IMR-90 (cell line): ENCODE results near the gene AMZ1. TPM values are rescaled to one million over a fixed set of nuclear protein-coding genes. Genes with fewer than 3 reads are reported as not detected.

Source experiments
- ATAC-seq: fragments of 200-7000 bp; cut with Tn5 transposase; 2 replicates; pipeline ENCODE4 v1.9.1; 2020; ENCODE audit warnings: low read depth, mild to moderate bottlenecking, moderate library complexity
- BruUV-seq: library from RNA; stranded (reverse); fragments of 400-500 nt; replicated peaks from 2 replicates; lab custom pipeline; 2021; lab: Mats Ljungman, UMichigan
- CTCF ChIA-PET: fragments of 300-600 bp; formaldehyde crosslinking; extraction: SDS; loops from one replicate; lab custom pipeline; 2021; ENCODE audit warnings: antibody characterized with exemption; lab: Yijun Ruan, JAX
- POLR2A ChIA-PET: fragments of 300-600 bp; sonication (Branson Sonifier 250); formaldehyde crosslinking; loops from one replicate; lab custom pipeline; 2022; ENCODE audit warnings: antibody characterized with exemption; ENCODE audit not compliant: unreplicated experiment; lab: Charles Lee
- DNase-seq: peaks from one replicate; pipeline ENCODE4 v3.0.0; 2013
- H2AFZ ChIP-seq: replicated peaks from 2 replicates; pipeline ENCODE3; 2013; ENCODE audit warnings: low read length, mild to moderate bottlenecking; ENCODE audit not compliant: poor library complexity
- H2AK5ac ChIP-seq: 2 replicates; pipeline ENCODE4 v1.6.1; 2013; ENCODE audit warnings: low read depth, low read length, inconsistent platforms
- H2AK9ac ChIP-seq: replicated peaks from 2 replicates; pipeline ENCODE3; 2013; ENCODE audit warnings: mild to moderate bottlenecking, low read depth, low read length, moderate library complexity; ENCODE audit not compliant: poor library complexity
- H2BK120ac ChIP-seq: 2 replicates; pipeline ENCODE4 v1.6.1; 2013; ENCODE audit warnings: low read depth, low read length, inconsistent platforms
- H2BK15ac ChIP-seq: 3 replicates; pipeline ENCODE4 v1.6.1; 2013; ENCODE audit warnings: low read depth, low read length, inconsistent platforms
- H2BK20ac ChIP-seq: 2 replicates; pipeline ENCODE4 v1.6.1; 2013; ENCODE audit warnings: low read depth, mild to moderate bottlenecking, inconsistent platforms, low read length, moderate library complexity
- H2BK5ac ChIP-seq: 2 replicates; pipeline ENCODE4 v1.6.1; 2013; ENCODE audit warnings: mild to moderate bottlenecking, low read depth, low read length, inconsistent platforms; ENCODE audit not compliant: poor library complexity, severe bottlenecking
- H3K14ac ChIP-seq: replicated peaks from 2 replicates; pipeline ENCODE4 v1.6.1; 2013; ENCODE audit warnings: low read depth, low read length, inconsistent platforms
- H3K18ac ChIP-seq: 2 replicates; pipeline ENCODE4 v1.6.1; 2013; ENCODE audit warnings: low read depth, low read length, control low read depth
- H3K23ac ChIP-seq: 2 replicates; pipeline ENCODE4 v1.6.1; 2013; ENCODE audit warnings: low read depth, low read length, inconsistent platforms
- H3K27ac ChIP-seq: 2 replicates; pipeline ENCODE4 v1.5.1; 2013; ENCODE audit warnings: mild to moderate bottlenecking, control low read depth, low read length; ENCODE audit not compliant: insufficient read depth
- H3K27me3 ChIP-seq: 2 replicates; pipeline ENCODE4 v1.6.1; 2013; ENCODE audit warnings: low read length; ENCODE audit not compliant: control insufficient read depth, insufficient read depth
- H3K36me3 ChIP-seq: 2 replicates; pipeline ENCODE4 v1.6.1; 2013; ENCODE audit warnings: low read length, mixed read lengths; ENCODE audit not compliant: control insufficient read depth, insufficient read depth
- H3K4ac ChIP-seq: 2 replicates; pipeline ENCODE4 v1.6.1; 2013; ENCODE audit warnings: low read depth, low read length, inconsistent platforms
- H3K4me1 ChIP-seq: 2 replicates; pipeline ENCODE4 v1.6.1; 2013; ENCODE audit warnings: low read length, mixed read lengths; ENCODE audit not compliant: control insufficient read depth, insufficient read depth
- H3K4me2 ChIP-seq: 2 replicates; pipeline ENCODE4 v1.6.1; 2013; ENCODE audit warnings: low read depth, mild to moderate bottlenecking, control low read depth, low read length, moderate library complexity
- H3K4me3 ChIP-seq: 2 replicates; pipeline ENCODE4 v1.5.1; 2013; ENCODE audit warnings: low read depth, mild to moderate bottlenecking, control low read depth, low read length, moderate library complexity; ENCODE audit not compliant: insufficient read depth
- H3K56ac ChIP-seq: 2 replicates; pipeline ENCODE4 v1.6.1; 2013; ENCODE audit warnings: low read length, inconsistent platforms; ENCODE audit not compliant: insufficient read depth; ENCODE audit errors: extremely low read depth
- H3K79me1 ChIP-seq, 2 experiments: 2 replicates each; pipeline ENCODE4 v1.6.1; 2013; ENCODE audit warnings: low read length in 2 of 2, inconsistent platforms in 1 of 2, low read depth in 1 of 2
- H3K9ac ChIP-seq: 2 replicates; pipeline ENCODE4 v1.6.1; 2013; ENCODE audit warnings: low read depth, low read length, control low read depth
- H3K9me1 ChIP-seq: 2 replicates; pipeline ENCODE4 v1.6.1; 2013; ENCODE audit warnings: low read length, inconsistent platforms; ENCODE audit not compliant: insufficient read depth
- H3K9me3 ChIP-seq: 2 replicates; pipeline ENCODE4 v1.6.1; 2013; ENCODE audit warnings: low read length; ENCODE audit not compliant: control insufficient read depth, insufficient read depth
- H4K20me1 ChIP-seq: 2 replicates; pipeline ENCODE4 v1.6.1; 2013; ENCODE audit warnings: low read length, inconsistent platforms; ENCODE audit not compliant: insufficient read depth
- H4K5ac ChIP-seq: 2 replicates; pipeline ENCODE4 v1.6.1; 2013; ENCODE audit warnings: mild to moderate bottlenecking, low read depth, low read length, control low read depth
- H4K8ac ChIP-seq, 2 experiments: 2 replicates each; pipeline ENCODE4 v1.6.1; 2013; ENCODE audit warnings: low read depth in 2 of 2, low read length in 2 of 2, control low read depth in 1 of 2, inconsistent platforms in 1 of 2
- H4K91ac ChIP-seq: 2 replicates; pipeline ENCODE4 v1.6.1; 2013; ENCODE audit warnings: low read depth, low read length, inconsistent platforms; ENCODE audit not compliant: insufficient read depth
- BHLHE40 ChIP-seq: fragments of 150-350 bp; IDR thresholded peaks from 2 replicates; pipeline ENCODE4 v1.6.1; 2016; ENCODE audit warnings: mild to moderate bottlenecking, low read depth, low read length
- CHD1 ChIP-seq: IDR thresholded peaks from 2 replicates; pipeline ENCODE4 v1.6.1; 2012; ENCODE audit warnings: low read depth, low read length, improper control_type of control experiment
- ELK1 ChIP-seq: fragments of 150-350 bp; IDR thresholded peaks from 2 replicates; pipeline ENCODE4 v1.6.1; 2016; ENCODE audit warnings: low read depth, mild to moderate bottlenecking, low read length, moderate library complexity, borderline replicate concordance
- FOS ChIP-seq: fragments of 150-350 bp; IDR thresholded peaks from 2 replicates; pipeline ENCODE4 v1.6.1; 2016; ENCODE audit warnings: low read depth, low read length
- MAFK ChIP-seq: IDR thresholded peaks from 2 replicates; pipeline ENCODE4 v1.6.1; 2012; ENCODE audit warnings: low read depth, low read length, improper control_type of control experiment
- NFE2L2 ChIP-seq: fragments of 150-350 bp; IDR thresholded peaks from 2 replicates; pipeline ENCODE4 v1.6.1; 2016; ENCODE audit warnings: low read depth, mild to moderate bottlenecking, low read length
- POLR2A ChIP-seq: IDR thresholded peaks from 2 replicates; pipeline ENCODE4 v1.6.1; 2012; ENCODE audit warnings: mild to moderate bottlenecking, low read depth, low read length
- RAD21 ChIP-seq: IDR thresholded peaks from 2 replicates; pipeline ENCODE4 v1.6.1; 2012; ENCODE audit warnings: low read length, improper control_type of control experiment
- RCOR1 ChIP-seq: IDR thresholded peaks from 2 replicates; pipeline ENCODE4 v1.6.1; 2012; ENCODE audit warnings: mild to moderate bottlenecking, low read length, improper control_type of control experiment; ENCODE audit not compliant: insufficient replicate concordance
- RFX5 ChIP-seq: IDR thresholded peaks from 2 replicates; pipeline ENCODE4 v1.8.0; 2012; ENCODE audit warnings: low read depth, mild to moderate bottlenecking, low read length, moderate library complexity
- WGBS, 2 experiments: methylation state at CpG; one replicate each; pipeline versions ENCODE4 v1.1.5 to v1.1.7; 2013; ENCODE audit warnings: missing lambda C conversion rate in 2 of 2; ENCODE audit not compliant: insufficient read length in 1 of 2; ENCODE audit errors: extremely low coverage in 2 of 2; 5-methylcytosine and 5-hydroxymethylcytosine counted together
- dilution Hi-C: fragments of 300-500 bp; cut with HindIII; formaldehyde crosslinking; loops from one replicate; pipeline ENCODE4 v1.14.3; 2018; ENCODE audit warnings: low sequenced_read_pairs; ENCODE audit not compliant: unreplicated experiment
- in situ Hi-C: fragments of 300-500 bp; cut with MboI; formaldehyde crosslinking; loops from 3 replicates; pipeline ENCODE4 v1.14.3; 2019; ENCODE audit warnings: low sequenced_read_pairs, inconsistent platforms, mixed read lengths
- intact Hi-C: fragments of 100-400 bp; cut with micrococcal nuclease; formaldehyde crosslinking; loops from 2 replicates; pipeline ENCODE4 v1.10.0; 2022
- polyA plus RNA-seq, 3 experiments: library from polyadenylated mRNA; depleted of rRNA; stranded (reverse); fragments of >200 nt; gene quantifications; 2 replicates each; pipeline ENCODE4 v1.2.3, GENCODE V29; 2012; ENCODE audit warnings: low replicate concordance in 1 of 3
- total RNA-seq: library from RNA; depleted of rRNA; stranded (reverse); fragments of >200 nt; gene quantifications from 2 replicates; pipeline ENCODE4 v1.2.3, GENCODE V29; 2012

The AMZ1 gene
- total and polyA plus RNA-seq, 2 of the 4 experiments (the other 2 are of a cell fraction) = 0.54 to 1.6 TPM

GRCh38 chr7:2716488-2716887 is 28.5 kb downstream of the AMZ1 start:
- in situ Hi-C loops (no loop called here), dilution Hi-C loops (no loop called here), intact Hi-C loops (no loop called here)
- H3K56ac ChIP-seq = no peak overlapping the region
- no peak overlapping the region for H3K14ac ChIP-seq
- no peak overlapping the region for H4K91ac ChIP-seq
- H4K8ac ChIP-seq = no peak overlapping the region
- no peak overlapping the region for H2BK120ac ChIP-seq
- ChIA-PET POLR2A (no interaction called here), CTCF (no interaction called here)
- no peaks in the 10 kb centered on the region; the same call in 1 of the 2 replicates for H4K20me1 ChIP-seq
- H3K9me1 ChIP-seq = peaks cover 18% of the 10 kb centered on the region
- ATAC-seq = no peak
- H3K27ac ChIP-seq = no peak overlapping the region
- H3K4me3 ChIP-seq = no peak overlapping the region
- TF ChIP-seq MAFK = no peak
- no peak for TF ChIP-seq RCOR1
- TF ChIP-seq CHD1 = no peak
- no peak for TF ChIP-seq RAD21
- no peak for TF ChIP-seq POLR2A
- no peak for TF ChIP-seq RFX5
- no peak for TF ChIP-seq NFE2L2
- TF ChIP-seq FOS = no peak
- no peak for TF ChIP-seq BHLHE40
- TF ChIP-seq ELK1 = no peak
- H2BK15ac ChIP-seq = no peak overlapping the region
- peak overlapping the region; percentile 75 for H2AK9ac ChIP-seq
- 93% methylated on average over 5 of the region's 11 CpGs; no CpG with 5 or more reads in 1 of the 2 experiments for WGBS, 2 experiments
- no TSS peak for BruUV-seq
- H3K23ac ChIP-seq = no peak overlapping the region; the same call in 1 of the 2 replicates
- H3K4me2 ChIP-seq = no peak overlapping the region
- DNase-seq = no peak
- no peak overlapping the region for H2AFZ ChIP-seq
- H3K18ac ChIP-seq = no peak overlapping the region
- H3K36me3 ChIP-seq = peaks cover 21% of the 10 kb centered on the region; the same call in 1 of the 2 replicates
- no peaks in the 10 kb centered on the region for H3K27me3 ChIP-seq
- H4K5ac ChIP-seq = no peak overlapping the region
- no peak overlapping the region for H3K9ac ChIP-seq
- peaks cover 11% of the 10 kb centered on the region; the same call in 1 of the 2 replicates for H3K4me1 ChIP-seq
- H3K4ac ChIP-seq = no peak overlapping the region
- peaks cover 0 to 20% of the 10 kb centered on the region in 2 experiments; a peak in 3 of 4 replicates for H3K79me1 ChIP-seq
- no peaks in the 10 kb centered on the region for H3K9me3 ChIP-seq
- H2BK20ac ChIP-seq = no peak overlapping the region
- H2AK5ac ChIP-seq = peak overlapping the region; percentile 9; the same call in 1 of the 2 replicates
- H2BK5ac ChIP-seq = no peak overlapping the region
